Measurements from ENCODE around the gene ADAMTSL1.

The ADAMTSL1 gene

DNA sequence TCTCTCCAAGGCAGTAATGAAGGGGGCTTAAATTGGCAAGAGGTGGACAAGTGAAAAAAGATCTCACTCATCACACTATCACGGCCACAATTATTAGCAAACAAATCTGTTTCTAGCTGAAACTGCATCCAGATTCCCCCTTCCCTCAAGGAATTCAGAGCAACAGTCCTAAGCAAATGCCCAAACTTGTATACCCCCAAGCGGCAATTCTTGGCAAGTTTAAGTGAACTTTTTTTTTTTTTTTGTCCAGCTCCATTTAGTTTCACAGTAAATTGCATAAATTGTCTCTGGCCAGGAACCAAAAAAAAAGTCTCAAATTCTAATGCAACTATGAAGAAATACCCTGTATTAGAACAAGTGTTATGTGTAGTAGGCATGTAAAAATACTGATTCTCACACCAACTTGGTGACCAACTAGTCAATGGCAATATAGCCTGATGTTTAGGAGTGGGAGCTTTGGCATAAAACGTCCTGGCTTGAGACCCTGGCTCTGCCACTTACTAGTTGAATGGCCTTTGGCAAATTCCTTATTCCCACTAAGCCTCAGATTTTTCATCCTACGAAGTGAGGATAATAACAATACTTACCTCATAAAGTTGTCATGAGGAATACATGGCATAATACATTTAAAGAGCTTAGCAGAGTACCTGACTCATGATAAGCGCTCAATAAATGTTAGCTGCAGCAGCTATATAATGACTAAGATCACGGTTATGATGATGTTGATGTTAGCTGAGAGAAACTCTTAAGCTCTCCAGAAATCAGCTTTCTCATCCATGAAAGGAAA is 193.2 kb downstream of the ADAMTSL1 start:
- DNase-seq, result no peak

DNA sequence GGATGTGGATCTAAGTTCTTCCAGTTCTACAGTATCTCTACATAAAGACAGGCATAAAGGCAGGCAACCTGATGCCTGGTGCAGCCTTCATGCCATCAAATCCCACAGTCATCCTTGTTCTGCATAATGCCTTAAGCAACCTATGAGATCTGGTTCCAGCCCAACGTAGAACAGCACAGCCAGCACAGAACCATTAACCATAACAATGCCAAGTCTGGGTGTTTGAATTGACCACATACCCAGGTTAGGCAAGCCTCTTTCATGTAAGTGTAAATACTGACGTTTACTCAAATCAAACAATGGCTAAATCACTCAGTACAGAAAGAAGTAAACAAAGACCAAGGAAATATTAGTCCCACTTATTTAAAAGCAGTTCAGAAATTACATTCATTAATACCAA is 195.0 kb downstream of the ADAMTSL1 start:
- no peak for DNase-seq

DNA sequence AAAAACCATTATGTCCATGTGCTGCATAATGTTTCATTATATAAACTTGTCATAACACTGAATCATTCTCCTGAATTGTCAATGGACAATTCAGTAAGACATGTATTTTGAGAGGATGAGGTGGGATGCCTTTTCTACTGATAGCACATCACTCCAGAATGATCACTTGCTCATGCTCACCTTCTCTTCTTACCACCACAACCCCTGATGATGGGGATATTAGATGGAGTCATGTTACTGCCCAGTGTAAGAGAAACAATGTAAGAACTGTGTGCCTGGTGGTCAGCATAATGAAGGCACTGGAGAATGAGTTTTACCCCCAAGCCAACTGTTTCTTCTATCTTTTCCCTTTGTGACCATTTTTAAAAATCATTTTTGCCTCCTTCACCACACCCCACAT is 198.8 kb downstream of the ADAMTSL1 start:
- no peak for DNase-seq

DNA sequence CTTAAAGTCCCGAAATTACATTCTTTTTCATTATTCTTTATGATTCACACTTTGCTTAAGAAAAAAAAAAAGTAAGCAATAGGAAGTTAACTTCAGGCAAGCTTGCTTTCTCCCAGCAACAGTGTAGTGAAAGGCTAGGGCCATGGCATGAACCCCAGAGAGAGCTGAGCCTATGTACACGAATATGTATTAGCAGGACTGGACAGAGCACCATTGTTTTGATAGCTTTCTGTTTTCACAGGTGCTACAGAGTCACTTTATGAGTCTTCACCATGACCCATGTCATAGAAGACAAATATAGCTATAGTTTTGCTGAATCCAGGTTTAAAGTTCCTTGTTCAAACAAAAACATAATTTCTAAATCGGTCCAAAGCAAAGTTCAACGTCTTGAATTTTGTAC is 199.2 kb downstream of the ADAMTSL1 start:
- DNase-seq, result no peak

DNA sequence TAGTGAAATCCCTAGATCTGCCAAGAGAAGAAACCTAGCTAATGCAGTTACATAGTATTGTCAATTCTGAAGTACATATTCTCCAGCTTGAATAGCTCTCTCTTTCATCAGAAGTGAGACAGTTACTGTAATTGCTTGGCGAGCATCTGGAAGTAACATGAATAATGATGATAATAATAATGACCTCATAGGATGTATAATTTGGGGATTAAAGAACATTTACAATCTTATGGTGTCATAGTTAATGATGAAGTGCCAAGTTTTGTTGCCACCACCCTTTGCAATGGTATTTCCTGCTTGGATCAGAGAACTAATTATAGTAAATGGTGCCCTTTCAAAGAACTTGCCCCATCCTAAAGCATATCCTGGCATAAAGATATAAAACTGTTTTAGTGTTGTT is 201.4 kb downstream of the ADAMTSL1 start:
- DNase-seq, result no peak

DNA sequence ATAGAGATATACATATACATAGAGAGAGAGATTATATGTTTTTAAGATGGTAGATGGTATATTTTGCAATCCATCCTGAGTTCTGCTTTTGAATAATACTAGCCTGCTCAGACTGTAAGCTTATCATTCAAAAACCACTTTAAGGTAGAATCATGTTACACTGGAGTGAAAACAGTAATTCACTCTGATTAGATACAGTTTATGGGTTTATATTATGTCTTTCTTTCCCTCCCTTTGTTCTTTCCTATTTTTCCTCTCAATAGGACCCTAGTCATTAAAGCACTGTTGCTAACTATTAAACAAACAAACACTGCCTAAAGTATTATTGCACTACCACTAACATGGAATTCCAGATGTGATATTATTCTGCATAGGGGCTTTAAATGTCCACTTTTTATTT is 202.0 kb downstream of the ADAMTSL1 start:
- DNase-seq, result no peak

DNA sequence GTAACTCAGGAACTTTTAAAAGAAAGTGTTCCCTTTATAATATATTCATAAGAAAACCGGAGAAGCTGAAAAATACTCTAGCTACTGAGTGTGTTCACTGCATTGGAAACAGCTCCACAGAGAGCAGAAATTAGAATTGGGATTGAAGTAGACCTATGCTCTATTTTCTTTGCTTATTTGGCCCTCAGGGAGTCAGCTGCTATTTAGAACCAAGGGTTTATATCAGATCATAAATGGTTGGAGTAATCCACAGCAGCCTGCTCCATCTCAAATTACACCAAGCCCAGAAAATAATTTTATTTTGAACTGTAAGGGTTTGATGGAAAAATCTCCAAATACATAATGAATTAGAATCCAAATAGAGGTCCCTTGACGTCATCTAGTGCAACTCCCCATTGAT is 202.6 kb downstream of the ADAMTSL1 start:
- DNase-seq, result no peak

DNA sequence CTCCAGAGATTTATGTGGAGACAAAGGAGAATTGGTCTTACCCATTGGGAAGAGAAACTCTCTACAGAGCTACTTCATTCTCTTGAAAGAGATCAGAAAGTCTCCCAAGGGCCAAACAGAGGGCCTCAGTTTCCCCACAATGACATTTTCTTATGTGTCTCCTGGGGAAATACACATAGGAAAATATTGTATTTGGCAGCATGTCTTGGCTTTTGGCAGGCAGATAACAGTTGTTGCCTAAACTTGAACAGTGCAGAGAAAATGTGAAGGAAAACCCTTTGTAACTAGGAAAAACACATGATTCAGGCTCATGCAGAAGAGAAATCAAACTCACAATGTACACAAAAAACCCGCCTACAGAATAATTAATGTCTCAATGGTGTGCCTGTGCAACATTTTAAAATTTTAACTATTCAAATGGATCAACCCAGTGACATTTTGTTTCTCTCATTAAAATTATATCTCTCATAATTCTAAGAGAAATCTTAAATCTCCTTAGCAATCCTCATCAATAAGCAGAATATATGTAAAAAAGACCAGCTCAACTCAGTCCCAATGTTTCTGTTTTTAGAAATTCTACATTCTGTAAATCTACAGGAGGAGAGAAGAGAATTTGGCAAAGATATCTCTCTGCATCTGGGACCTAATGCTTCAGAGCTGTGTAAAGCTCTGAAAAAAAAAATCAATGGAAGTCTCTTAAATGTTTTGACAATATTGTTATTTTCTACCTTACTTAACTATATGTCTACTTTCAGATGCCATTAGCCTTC is 205.1 kb downstream of the ADAMTSL1 start:
- DNase-seq, result no peak

DNA sequence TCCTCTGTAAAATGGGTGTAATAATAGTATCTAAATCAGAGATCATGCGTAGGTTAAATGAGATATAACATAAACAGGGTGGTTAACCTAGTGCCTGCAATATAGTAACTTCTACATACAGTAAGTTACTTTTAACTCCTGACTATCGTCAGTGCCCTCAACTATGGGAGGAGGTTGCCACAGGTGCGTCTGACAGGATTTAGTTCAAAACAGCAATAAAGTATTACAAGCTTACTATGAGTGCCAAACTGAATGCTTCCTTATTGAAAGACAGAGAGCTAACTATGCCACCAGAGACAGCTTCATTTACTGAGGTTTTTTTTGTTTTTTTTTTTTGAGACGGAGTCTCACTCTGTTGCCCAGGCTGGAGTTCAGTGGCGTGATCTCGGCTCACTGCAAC is 209.0 kb downstream of the ADAMTSL1 start:
- no peak for DNase-seq

DNA sequence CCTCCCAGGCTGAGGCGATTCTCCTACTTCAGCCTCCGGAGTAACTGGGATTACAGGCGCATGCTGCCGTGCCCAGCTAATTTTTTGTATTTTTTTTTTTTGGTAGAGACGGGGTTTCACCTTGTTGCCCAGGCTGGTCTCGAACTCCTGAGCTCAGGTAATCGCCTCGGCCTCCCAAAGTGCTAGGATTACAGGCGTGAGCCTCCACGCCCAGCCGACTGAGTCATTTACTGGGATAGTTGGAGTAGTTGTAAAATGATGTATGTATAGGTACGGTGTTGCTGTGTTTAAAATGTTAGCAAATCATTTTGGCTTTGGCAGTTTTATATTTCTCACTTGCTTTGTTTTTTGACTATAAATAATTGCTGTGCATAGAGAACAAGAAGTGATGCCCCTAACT is 209.4 kb downstream of the ADAMTSL1 start:
- DNase-seq, result no peak

DNA sequence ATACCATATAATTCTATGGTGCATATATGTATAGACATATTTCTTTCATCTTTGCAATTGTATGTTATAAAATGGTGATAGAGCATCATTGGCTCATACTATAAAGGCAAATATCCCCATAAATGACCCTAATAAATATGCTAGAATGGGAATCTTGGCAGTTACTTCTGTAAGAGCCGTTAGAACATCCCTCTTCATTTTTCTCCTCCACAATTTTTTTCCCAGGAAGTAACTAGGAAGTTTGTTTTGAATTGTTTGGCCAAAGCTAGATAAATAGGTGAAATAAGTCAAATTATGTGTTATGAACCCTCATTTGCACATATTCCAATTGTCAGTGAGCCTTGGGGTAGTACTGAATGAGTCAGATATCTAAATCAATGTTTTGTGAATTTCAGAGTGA is 209.9 kb downstream of the ADAMTSL1 start:
- no peak for DNase-seq

DNA sequence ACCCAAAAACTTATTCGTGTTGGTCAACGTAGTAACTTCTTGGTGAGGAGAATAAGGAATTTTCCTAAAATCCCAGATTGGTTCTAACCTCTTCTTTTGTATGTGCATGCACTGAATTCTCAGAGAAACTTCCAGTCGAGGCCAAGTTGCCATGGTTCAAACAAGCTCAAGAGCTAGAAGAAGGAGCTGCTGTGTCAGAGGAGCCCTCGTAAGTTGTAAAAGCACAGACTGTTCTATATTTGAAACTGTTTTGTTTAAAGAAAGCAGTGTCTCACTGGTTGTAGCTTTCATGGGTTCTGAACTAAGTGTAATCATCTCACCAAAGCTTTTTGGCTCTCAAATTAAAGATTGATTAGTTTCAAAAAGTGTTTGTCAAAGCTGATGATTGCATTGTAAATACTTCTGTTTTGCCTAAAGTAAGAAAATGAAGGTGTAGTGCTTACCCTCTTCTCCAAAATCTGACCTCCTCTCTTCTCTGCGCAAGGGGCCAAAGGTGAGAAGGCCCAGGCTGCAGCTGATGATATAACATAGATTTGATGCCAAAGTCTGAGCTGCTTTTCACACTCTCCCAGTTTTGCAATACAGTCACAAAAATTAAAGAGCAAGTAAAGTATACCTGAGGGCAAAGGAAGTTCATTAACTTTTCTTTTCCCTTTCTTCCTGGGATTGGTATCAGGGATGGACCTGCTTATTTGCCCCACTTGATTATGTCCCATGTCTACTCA is 210.8 kb downstream of the ADAMTSL1 start:
- no peak for DNase-seq

DNA sequence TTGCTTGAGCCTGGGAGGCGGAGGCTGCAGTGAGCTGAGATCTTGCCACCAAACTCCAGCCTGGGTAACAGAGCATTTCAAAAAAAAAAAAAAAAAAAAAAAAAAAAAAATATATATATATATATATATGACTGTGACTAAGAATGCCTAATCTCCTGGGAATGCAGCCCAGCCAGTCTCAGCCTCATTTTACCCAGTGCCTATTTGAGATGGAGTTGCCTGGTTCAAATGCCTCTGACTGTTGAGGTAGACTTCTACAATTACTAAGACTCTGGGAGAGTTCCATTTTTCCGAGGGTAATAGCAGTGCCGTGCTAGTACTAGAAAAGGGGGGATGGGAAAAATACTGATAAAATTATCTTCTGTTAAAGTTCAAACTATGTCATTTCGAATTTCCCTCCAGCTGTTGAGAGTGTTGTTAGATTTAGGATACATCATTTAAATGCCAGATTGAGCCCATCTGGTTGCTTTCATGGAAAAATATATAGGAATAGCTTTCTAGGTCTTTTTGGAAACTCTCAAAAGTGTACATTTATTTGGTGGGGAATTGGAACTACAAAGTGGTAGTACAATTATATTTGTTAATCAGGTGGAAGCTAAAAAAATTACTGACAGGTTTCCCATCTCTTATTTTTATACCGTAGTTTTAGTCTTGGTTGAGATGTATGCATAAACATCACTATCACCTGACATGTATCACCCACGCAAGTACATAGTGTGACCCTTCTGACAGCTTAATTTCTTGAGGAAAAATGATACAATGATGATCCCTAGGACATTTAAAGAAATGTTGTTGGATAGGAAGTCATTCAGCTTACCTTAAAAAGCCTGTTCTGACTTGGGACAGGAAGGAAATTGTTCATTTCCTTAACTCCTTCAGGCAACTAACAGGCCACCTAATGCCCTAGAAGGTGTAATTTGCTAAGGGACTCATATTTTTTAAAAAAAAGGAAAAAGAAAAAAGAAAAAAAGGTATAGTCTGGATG is 214.9 kb downstream of the ADAMTSL1 start:
- no peak for DNase-seq

DNA sequence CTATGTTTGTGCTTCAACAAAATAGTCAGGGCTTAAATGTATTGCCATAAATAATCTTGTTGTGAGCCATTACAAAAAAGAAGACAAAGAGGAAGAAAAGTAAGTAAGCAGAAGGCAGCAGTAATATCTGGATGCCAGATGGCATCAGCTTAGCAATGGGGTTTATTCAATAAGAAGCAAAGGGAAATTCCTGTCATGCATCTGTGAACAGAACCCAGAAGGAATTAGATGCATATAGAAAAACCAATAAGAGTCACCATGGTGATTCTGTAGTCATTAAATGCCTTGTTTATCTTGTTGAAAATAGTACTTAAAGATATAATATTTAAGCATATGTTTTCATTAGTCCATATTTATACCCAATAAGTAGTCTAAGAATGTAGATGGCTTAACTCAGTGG is 216.0 kb downstream of the ADAMTSL1 start:
- DNase-seq, result no peak

DNA sequence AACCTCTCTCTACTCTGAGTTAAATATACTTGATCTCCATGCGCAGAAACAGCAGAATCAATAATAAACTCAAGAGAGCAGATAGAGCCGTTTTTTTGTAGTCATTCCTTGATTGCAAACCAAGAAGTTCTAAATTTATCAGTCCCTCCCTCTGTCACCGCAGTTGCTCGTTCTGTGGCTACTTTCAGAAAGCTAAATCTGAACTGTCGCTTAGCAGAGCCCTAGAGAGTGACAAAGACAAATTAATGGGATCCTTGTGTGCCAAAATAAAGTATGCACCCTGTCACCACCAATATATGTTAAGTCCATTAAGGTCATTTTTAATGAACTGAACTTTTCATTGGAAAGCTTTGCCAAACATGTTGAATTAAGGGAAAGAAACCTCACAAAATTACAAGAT is 218.3 kb downstream of the ADAMTSL1 start:
- DNase-seq, result no peak

DNA sequence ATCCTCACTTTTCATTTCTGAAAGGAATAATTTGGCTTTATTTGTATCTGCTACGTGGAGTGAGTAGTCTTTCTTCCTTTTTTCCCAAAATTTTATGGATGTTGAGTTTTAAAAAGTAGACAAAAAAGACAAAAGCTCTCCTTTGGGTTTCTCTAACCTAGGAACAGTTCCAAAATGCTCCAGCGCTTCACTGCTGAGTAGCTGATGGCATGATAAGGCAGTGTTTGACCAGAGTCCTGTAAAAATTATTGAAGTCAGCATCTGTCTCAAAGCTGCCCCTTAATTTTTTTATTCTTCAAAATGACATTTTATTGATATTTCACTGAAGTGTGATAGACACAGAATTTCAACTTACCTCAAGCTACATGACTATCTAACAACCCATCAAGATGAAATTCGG is 219.0 kb downstream of the ADAMTSL1 start:
- no peak for DNase-seq

DNA sequence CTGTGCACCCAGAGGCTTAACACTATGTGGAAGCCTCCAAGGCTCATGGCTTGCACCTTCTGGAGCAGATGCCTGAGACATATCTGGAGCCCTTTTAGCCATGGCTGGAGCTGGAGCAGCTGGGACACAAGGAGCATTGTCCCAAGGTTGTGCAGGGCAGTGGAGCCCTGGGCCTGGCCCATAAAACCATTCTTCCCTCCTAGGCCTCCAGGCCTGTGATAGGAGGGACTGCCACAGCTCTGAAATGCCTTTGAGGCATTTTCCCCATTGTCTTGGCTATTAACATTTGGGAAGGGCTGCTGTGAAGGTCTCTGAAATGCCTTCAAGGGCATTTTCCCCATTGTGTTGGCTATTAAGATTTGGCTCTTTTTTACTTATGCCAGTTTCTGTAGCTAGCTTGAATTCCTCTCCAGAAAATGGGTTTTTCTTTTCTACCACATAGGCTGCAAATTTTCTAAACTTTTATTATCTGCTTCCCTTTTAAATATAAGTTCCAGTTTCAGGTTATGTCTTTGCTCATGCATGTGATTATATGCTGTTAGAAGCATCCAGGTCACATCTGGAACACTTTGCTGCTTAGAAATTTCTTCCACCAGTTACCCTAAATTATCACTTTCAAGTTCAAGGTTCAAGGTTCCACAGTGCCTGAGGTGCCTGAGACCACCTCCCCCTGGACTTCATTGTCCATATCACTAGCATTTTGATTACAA is 221.2 kb downstream of the ADAMTSL1 start:
- no peak for DNase-seq

DNA sequence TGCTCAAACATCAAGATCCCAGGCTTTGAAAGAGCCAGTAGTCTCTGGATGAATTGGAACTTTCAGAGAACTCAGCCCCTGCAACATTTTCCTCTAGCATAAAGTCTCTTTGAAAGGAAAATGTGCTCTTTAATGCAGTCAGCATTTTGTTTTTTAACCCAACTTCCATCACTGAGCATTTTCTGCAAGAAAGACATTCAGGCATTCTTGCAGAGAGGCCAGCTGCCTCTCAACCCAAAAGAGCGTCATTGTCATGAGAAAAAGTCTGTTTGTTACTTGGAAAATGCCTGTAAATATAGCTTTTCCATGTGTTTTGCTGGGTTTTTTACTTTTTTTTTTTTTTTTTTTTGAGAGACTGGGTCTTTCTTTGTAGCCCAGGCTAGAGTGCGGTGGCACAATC is 225.0 kb downstream of the ADAMTSL1 start:
- DNase-seq, result no peak

DNA sequence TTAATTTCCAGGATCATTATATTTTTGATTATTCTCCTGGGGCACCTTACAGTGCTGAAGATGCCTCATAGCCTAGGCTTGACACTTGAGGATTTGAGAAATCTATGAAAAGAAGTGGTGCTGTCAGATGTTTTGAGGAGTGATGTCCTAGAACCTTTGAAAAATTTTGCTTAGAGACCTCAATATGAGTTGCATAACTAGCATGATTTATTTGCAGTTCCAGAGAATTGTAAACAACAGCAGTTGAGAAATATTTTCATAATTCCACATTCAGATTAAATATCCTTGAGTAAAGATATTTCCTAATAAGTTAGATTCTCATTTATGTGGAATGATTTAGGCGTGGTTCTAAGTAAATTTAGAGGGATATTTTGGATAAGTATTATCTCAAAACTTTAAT is 225.8 kb downstream of the ADAMTSL1 start:
- no peak for DNase-seq

DNA sequence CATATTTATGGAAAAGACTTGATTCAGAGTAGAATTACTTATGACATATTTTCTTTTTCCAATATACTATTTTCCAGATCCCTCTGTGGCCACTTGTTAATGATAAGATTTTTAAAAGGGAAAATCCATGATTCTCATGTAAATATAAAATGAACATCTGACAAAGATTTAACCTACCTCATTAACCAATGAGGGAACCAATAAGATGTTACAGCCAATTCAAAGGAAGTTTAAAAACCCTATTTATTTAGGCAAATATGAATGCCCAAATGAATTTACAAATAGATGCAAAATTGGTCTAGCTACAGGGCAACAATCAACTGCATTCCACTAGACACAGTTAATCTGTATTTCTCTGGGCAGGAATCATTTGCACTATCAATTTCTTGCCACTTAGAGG is 226.8 kb downstream of the ADAMTSL1 start:
- DNase-seq, result no peak

DNA sequence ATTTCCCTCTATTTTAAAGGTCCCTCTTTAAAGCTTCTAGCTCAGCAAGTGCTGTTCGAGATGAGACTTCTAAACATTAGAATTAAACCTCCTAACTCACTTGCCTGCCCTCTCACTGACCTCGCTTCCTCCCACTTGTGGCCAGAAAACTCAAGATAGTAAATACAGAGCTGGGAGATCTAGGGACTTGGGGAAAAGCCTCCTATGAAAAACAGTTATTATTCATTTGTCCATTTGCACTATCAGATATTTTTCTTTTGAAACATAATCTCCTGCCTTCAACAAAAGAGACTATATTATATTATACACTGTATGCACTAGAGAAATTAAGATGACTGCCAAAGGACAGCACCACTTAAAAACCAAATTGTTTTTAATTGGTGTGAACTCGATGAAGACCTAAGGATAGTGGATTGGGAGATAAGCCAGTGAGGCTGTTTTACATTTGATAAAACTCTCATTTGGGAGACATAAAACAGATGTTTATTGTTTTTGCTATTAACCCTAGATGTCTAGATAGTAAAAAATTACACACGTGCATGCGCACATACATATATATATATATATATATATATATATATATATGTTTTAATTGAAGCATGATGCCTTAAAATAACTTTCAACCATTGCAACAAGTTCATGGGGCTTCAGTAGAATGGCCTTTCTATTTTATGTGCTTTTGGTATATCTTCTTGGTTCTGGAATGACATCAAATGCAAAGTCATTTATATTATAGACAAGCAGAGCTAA is 229.4 kb downstream of the ADAMTSL1 start:
- DNase-seq, result no peak
